Mucosa of stomach (tissue), 1 donor: ENCODE measurements around the gene TRUB1.

Experiments used
- H3K27me3 ChIP-seq: one replicate; pipeline ENCODE4 v1.7.0; 2013; ENCODE audit warnings: mild to moderate bottlenecking, low read length; ENCODE audit not compliant: control insufficient read depth, insufficient read depth
- H3K36me3 ChIP-seq: one replicate; pipeline ENCODE4 v1.7.0; 2013; ENCODE audit warnings: low read length; ENCODE audit not compliant: control insufficient read depth, insufficient read depth
- H3K4me1 ChIP-seq: one replicate; pipeline ENCODE4 v1.7.0; 2013; ENCODE audit warnings: mild to moderate bottlenecking, low read length; ENCODE audit not compliant: control insufficient read depth, insufficient read depth
- H3K4me3 ChIP-seq: one replicate; pipeline ENCODE4 v1.7.0; 2013; ENCODE audit warnings: low read length
- H3K9ac ChIP-seq: one replicate; pipeline ENCODE4 v1.7.0; 2013; ENCODE audit warnings: mild to moderate bottlenecking, low read length, moderate library complexity
- H3K9me3 ChIP-seq: one replicate; pipeline ENCODE4 v1.7.0; 2013; ENCODE audit warnings: mild to moderate bottlenecking, low read length, moderate library complexity; ENCODE audit not compliant: control insufficient read depth
- donor health status: Pancreatic carcinoma.

TRUB1 gene

GRCh38 chr10:114911801-114912469, 26.1 kb upstream of the TRUB1 start:
- Histone ChIP-seq H3K27me3 (no peaks in the 10 kb centered on the region), H3K9me3 (no peaks in the 10 kb centered on the region), H3K4me1 (no peaks in the 10 kb centered on the region), H3K4me3 (no peak overlapping the region), H3K9ac (no peak overlapping the region), H3K36me3 (no peaks in the 10 kb centered on the region)

- Histone ChIP-seq H3K27me3 (no peaks in the 10 kb centered on the region), H3K4me1 (no peaks in the 10 kb centered on the region), H3K4me3 (no peak overlapping the region), H3K9me3 (no peaks in the 10 kb centered on the region), H3K9ac (no peak overlapping the region), H3K36me3 (no peaks in the 10 kb centered on the region)
Measured at GRCh38 chr10:114912470-114912859, 25.5 kb upstream of the TRUB1 start.

- no peaks in the 10 kb centered on the region for H3K4me1 ChIP-seq
Measured at GRCh38 chr10:114914560-114914959, 23.4 kb upstream of the TRUB1 start.

GRCh38 chr10:114915294-114915693, 22.7 kb upstream of the TRUB1 start:
- H3K4me3 ChIP-seq = no peak overlapping the region
- no peaks in the 10 kb centered on the region for H3K9me3 ChIP-seq
- H3K36me3 ChIP-seq = no peaks in the 10 kb centered on the region
- H3K27me3 ChIP-seq = no peaks in the 10 kb centered on the region
- no peak overlapping the region for H3K9ac ChIP-seq
- H3K4me1 ChIP-seq = no peaks in the 10 kb centered on the region

More at GRCh38 chr10:114914560-114914959, 23.4 kb upstream of the TRUB1 start:
- no peaks in the 10 kb centered on the region for H3K9me3 ChIP-seq
- H3K27me3 ChIP-seq = no peaks in the 10 kb centered on the region
- no peak overlapping the region for H3K9ac ChIP-seq
- no peak overlapping the region for H3K4me3 ChIP-seq
- H3K36me3 ChIP-seq = no peaks in the 10 kb centered on the region

GRCh38 chr10:114916653-114917052, 21.3 kb upstream of the TRUB1 start:
- Histone ChIP-seq H3K27me3 (no peaks in the 10 kb centered on the region), H3K4me1 (no peaks in the 10 kb centered on the region), H3K9ac (no peak overlapping the region), H3K4me3 (no peak overlapping the region), H3K9me3 (no peaks in the 10 kb centered on the region), H3K36me3 (no peaks in the 10 kb centered on the region)

- Histone ChIP-seq H3K9me3 (no peaks in the 10 kb centered on the region), H3K9ac (no peak overlapping the region), H3K36me3 (no peaks in the 10 kb centered on the region), H3K27me3 (no peaks in the 10 kb centered on the region), H3K4me1 (no peaks in the 10 kb centered on the region), H3K4me3 (no peak overlapping the region)
Measured at GRCh38 chr10:114917459-114917858, 20.5 kb upstream of the TRUB1 start.

- H3K4me3 ChIP-seq = no peak overlapping the region
- no peak overlapping the region for H3K9ac ChIP-seq
- no peaks in the 10 kb centered on the region for H3K9me3 ChIP-seq
- H3K4me1 ChIP-seq = no peaks in the 10 kb centered on the region
- no peaks in the 10 kb centered on the region for H3K36me3 ChIP-seq
- no peaks in the 10 kb centered on the region for H3K27me3 ChIP-seq
Measured at GRCh38 chr10:114917927-114918672, 19.9 kb upstream of the TRUB1 start.

GRCh38 chr10:114920459-114920858, 17.5 kb upstream of the TRUB1 start:
- no peaks in the 10 kb centered on the region for H3K4me1 ChIP-seq
- no peaks in the 10 kb centered on the region for H3K9me3 ChIP-seq
- no peaks in the 10 kb centered on the region for H3K36me3 ChIP-seq
- H3K27me3 ChIP-seq = no peaks in the 10 kb centered on the region
- no peak overlapping the region for H3K9ac ChIP-seq
- no peak overlapping the region for H3K4me3 ChIP-seq

GRCh38 chr10:114922003-114922402, 16.0 kb upstream of the TRUB1 start:
- Histone ChIP-seq H3K4me3 (no peak overlapping the region), H3K9me3 (no peaks in the 10 kb centered on the region)

GRCh38 chr10:114923551-114923950, 14.4 kb upstream of the TRUB1 start:
- no peaks in the 10 kb centered on the region for H3K9me3 ChIP-seq
- H3K27me3 ChIP-seq = no peaks in the 10 kb centered on the region
- no peak overlapping the region for H3K9ac ChIP-seq
- H3K36me3 ChIP-seq = no peaks in the 10 kb centered on the region
- no peak overlapping the region for H3K4me3 ChIP-seq
- no peaks in the 10 kb centered on the region for H3K4me1 ChIP-seq

More at GRCh38 chr10:114922003-114922402, 16.0 kb upstream of the TRUB1 start:
- Histone ChIP-seq H3K4me1 (no peaks in the 10 kb centered on the region), H3K9ac (no peak overlapping the region), H3K36me3 (no peaks in the 10 kb centered on the region), H3K27me3 (no peaks in the 10 kb centered on the region)

- no peaks in the 10 kb centered on the region for H3K4me1 ChIP-seq
- no peak overlapping the region for H3K9ac ChIP-seq
- no peaks in the 10 kb centered on the region for H3K27me3 ChIP-seq
- H3K36me3 ChIP-seq = no peaks in the 10 kb centered on the region
- no peaks in the 10 kb centered on the region for H3K9me3 ChIP-seq
- no peak overlapping the region for H3K4me3 ChIP-seq
Measured at GRCh38 chr10:114925587-114926586, 12.1 kb upstream of the TRUB1 start.

- Histone ChIP-seq H3K4me1 (no peaks in the 10 kb centered on the region), H3K27me3 (no peaks in the 10 kb centered on the region), H3K4me3 (no peak overlapping the region), H3K9ac (no peak overlapping the region), H3K9me3 (no peaks in the 10 kb centered on the region), H3K36me3 (no peaks in the 10 kb centered on the region)
Measured at GRCh38 chr10:114928818-114929217, 9.2 kb upstream of the TRUB1 start.
